HEK293 (cell line): ENCODE data around the gene KIF12.

Experiments used
- CTCF ChIP-seq: fragments of 450-650 bp; formaldehyde crosslinking; IDR thresholded peaks from 2 replicates; pipeline ENCODE4 v1.5.1; 2016; ENCODE audit warnings: missing biosample characterization, missing genetic modification characterization
- ZNF157 ChIP-seq: fragments of 450-650 bp; formaldehyde crosslinking; IDR thresholded peaks from 2 replicates; pipeline ENCODE4 v1.5.1; 2016; ENCODE audit warnings: missing biosample characterization, missing genetic modification characterization

DNA sequence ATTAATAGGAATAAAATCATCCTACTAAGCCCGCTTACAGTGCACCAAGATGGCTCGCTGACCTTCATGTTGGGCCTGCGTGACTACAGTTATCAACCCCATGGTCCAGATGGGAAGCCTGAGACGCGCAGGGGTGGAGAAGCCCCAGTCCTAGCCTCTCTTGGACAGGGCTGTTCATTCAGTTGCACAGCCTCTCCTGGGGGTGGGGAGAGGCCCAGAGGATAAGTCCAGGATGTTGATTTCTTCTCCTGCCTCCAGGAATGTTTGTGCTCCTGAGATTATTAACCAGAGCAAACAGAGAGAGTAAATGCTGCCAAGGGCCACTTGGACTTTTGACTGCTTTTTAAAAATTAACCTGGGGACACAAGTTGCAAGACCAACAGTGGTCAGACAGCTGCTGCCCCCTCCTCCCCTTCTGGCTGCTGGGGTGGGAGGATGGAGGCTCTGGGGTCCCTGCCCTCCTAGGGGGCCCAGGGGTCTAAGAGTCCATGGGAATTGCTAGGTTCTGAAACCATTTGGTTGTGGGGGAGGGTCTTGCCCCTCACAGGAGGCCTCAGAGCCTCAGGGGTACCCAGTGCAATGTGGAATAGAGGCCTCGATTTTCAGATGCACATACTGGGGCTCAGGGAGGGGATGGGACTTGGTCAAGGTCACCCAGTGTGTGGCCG is 18.2 kb downstream of the KIF12 start:
- no peak for TF ChIP-seq CTCF (tag by site-specific recombination)
- TF ChIP-seq ZNF157: no peak
